ENCODE results near the gene PNMA6E. TPM values are rescaled to one million over a fixed set of nuclear protein-coding genes. Genes with fewer than 3 reads are reported as not detected.

The PNMA6E gene
- total RNA-seq, 1 donor from 2014 or later, result not detected

- Mint-ChIP-seq H3K27ac (no peak overlapping the region), H3K4me3 (no peak overlapping the region), H3K36me3 (peaks cover 1% of the 10 kb centered on the region), H3K9me3 (peaks cover 15% of the 10 kb centered on the region), H3K27me3 (ENCODE audit: low read depth) (no peaks in the 10 kb centered on the region), H3K4me1 (no peaks in the 10 kb centered on the region)
- no peak for DNase-seq (ENCODE audit: low spot score in 2 of 2, unreplicated experiment in 2 of 2)
- TF ChIP-seq, protein P1, sequence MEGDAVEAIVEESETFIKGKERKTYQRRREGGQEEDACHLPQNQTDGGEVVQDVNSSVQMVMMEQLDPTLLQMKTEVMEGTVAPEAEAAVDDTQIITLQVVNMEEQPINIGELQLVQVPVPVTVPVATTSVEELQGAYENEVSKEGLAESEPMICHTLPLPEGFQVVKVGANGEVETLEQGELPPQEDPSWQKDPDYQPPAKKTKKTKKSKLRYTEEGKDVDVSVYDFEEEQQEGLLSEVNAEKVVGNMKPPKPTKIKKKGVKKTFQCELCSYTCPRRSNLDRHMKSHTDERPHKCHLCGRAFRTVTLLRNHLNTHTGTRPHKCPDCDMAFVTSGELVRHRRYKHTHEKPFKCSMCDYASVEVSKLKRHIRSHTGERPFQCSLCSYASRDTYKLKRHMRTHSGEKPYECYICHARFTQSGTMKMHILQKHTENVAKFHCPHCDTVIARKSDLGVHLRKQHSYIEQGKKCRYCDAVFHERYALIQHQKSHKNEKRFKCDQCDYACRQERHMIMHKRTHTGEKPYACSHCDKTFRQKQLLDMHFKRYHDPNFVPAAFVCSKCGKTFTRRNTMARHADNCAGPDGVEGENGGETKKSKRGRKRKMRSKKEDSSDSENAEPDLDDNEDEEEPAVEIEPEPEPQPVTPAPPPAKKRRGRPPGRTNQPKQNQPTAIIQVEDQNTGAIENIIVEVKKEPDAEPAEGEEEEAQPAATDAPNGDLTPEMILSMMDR (IDR thresholded peaks at IDR 0.05; ENCODE audit: unreplicated experiment), result no peak
Observed at GRCh38 chrX:153421856-153422255, 20.7 kb upstream of the PNMA6E start.

DNA sequence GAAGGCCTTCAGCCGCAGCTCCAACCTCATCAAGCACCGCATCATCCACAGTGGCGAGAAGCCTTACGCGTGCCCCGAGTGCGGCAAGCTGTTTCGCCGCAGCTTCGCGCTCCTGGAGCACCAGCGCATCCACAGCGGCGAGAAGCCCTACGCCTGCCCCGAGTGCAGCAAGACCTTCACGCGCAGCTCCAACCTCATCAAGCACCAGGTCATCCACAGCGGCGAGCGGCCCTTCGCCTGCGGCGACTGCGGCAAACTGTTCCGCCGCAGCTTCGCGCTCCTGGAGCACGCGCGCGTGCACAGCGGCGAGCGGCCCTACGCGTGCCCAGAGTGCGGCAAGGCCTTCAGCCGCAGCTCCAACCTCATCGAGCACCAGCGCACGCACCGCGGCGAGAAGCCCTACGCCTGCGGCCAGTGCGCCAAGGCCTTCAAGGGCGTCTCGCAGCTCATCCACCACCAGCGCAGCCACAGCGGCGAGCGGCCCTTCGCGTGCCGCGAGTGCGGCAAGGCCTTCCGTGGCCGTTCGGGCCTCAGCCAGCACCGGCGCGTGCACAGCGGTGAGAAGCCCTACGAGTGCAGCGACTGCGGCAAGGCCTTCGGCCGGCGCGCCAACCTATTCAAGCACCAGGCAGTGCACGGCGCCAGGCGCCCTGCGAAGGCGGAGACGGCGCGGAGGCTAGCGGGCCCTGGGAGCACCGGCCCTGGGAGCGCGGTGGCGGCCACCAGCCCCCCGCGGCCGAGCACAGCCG lies 19.9 kb upstream of the PNMA6E start:
- H3K27me3 Mint-ChIP-seq (ENCODE audit: low read depth), result no peaks in the 10 kb centered on the region
- TF ChIP-seq, protein P1 (IDR thresholded peaks at IDR 0.05; ENCODE audit: unreplicated experiment), result no peak
- H3K4me1 Mint-ChIP-seq, result no peaks in the 10 kb centered on the region

GRCh38 chrX:153417637-153418036 lies 16.5 kb upstream of the PNMA6E start:
- Mint-ChIP-seq H3K36me3 (no peaks in the 10 kb centered on the region), H3K27me3 (ENCODE audit: low read depth) (peaks cover 2% of the 10 kb centered on the region), H3K4me1 (no peaks in the 10 kb centered on the region), H3K4me3 (no peak overlapping the region), H3K9me3 (peaks cover 11% of the 10 kb centered on the region), H3K27ac (no peak overlapping the region)
- TF ChIP-seq, protein P1 (IDR thresholded peaks at IDR 0.05; ENCODE audit: unreplicated experiment), result no peak
- DNase-seq (ENCODE audit: low spot score in 2 of 2, unreplicated experiment in 2 of 2), result no peak

More for the DNA sequence above, 19.9 kb upstream of the PNMA6E start:
- Mint-ChIP-seq H3K36me3 (peaks cover under 1% of the 10 kb centered on the region), H3K4me3 (no peak overlapping the region), H3K27ac (no peak overlapping the region), H3K9me3 (peaks cover 12% of the 10 kb centered on the region)
- DNase-seq (ENCODE audit: low spot score in 2 of 2, unreplicated experiment in 2 of 2), result no peak

GRCh38 chrX:153416781-153417450 lies 15.8 kb upstream of the PNMA6E start:
- peaks cover 7% of the 10 kb centered on the region for H3K27me3 Mint-ChIP-seq (ENCODE audit: low read depth)
- TF ChIP-seq, protein P1 (IDR thresholded peaks at IDR 0.05; ENCODE audit: unreplicated experiment), result no peak
- DNase-seq (ENCODE audit: low spot score in 2 of 2, unreplicated experiment in 2 of 2), result no peak

GRCh38 chrX:153414856-153415510 lies 13.8 kb upstream of the PNMA6E start:
- H3K27ac Mint-ChIP-seq, result no peak overlapping the region
- H3K4me3 Mint-ChIP-seq, result no peak overlapping the region
- TF ChIP-seq, protein P1 (IDR thresholded peaks at IDR 0.05; ENCODE audit: unreplicated experiment), result no peak
- peaks cover 15% of the 10 kb centered on the region for H3K9me3 Mint-ChIP-seq
- no peak for DNase-seq (ENCODE audit: low spot score in 2 of 2, unreplicated experiment in 2 of 2)
- peaks cover 12% of the 10 kb centered on the region for H3K27me3 Mint-ChIP-seq (ENCODE audit: low read depth)
- no peaks in the 10 kb centered on the region for H3K36me3 Mint-ChIP-seq
- H3K4me1 Mint-ChIP-seq, result peaks cover 13% of the 10 kb centered on the region

More at GRCh38 chrX:153416781-153417450, 15.8 kb upstream of the PNMA6E start:
- Mint-ChIP-seq H3K4me3 (no peak overlapping the region), H3K36me3 (no peaks in the 10 kb centered on the region), H3K9me3 (peaks cover 11% of the 10 kb centered on the region), H3K27ac (no peak overlapping the region), H3K4me1 (peaks cover 5% of the 10 kb centered on the region)
